ENCODE results near the gene BRD1.

The BRD1 gene

DNA sequence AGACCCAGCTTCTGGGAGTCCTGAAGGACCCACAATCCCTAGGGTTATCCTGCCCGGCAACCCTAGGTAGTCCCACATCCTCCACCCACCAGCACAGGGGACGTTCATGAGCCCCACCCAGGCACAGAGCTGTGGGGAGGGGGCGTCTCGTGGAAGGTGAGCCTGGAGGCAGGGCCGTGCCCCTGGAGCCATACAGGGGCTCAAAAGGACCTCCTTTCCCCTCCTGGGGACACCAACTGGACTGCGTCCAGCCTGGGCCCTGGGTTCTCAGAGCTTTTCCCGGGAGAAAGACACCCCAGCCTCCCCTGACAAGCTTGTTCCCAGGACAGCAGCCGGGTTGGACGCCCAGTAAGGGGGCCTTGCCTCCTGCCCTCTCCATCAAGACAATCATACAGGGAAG lies 78.4 kb downstream of the BRD1 start:
- DNase-seq, result no peak

DNA sequence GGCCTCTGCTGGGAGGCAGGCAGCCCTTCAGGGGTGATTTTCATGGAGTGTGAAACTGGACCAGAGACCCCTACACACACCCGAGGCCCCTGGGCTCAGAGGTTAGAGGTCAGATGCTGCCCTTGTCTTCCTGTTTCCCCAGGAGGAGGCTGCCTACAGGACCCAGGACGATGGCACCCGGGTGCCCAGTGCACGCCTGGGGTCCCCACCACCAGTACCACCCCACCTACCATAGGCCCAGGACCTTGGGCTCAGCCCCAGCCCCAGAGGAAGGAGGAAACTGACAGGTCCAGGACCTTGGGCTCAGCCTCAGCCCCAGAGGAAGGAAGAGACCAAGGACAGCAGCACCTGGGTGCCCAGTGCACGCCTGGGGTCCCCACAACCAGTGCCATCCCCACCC lies 79.2 kb downstream of the BRD1 start:
- no peak for DNase-seq

GRCh38 chr22:49747716-49748115 lies 80.0 kb downstream of the BRD1 start:
- no peak for DNase-seq

DNA sequence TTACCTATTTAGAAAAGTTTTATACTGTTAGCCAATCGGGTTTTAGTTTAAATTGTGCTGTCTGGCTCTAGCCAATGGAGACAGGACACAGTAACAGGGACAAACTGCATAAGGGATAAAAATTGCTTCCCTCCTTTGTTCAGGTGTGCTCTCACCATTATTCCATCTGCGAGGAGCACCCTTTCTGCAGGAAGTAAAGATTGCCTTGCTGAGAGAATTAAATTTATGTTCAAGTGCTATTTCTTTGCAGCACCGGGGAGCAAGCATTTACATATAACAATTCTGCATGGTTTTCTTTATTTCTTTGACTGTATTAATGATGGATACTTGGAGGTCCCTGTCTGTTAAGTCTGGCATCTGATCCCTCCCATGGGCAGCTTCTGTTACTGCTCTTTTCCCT lies 80.5 kb downstream of the BRD1 start:
- DNase-seq, result no peak

GRCh38 chr22:49746065-49746464 lies 81.6 kb downstream of the BRD1 start:
- DNase-seq, result no peak

GRCh38 chr22:49740242-49740641 lies 87.4 kb downstream of the BRD1 start:
- no peak for DNase-seq

- no peak for DNase-seq
Observed at GRCh38 chr22:49739138-49739537, 88.5 kb downstream of the BRD1 start.

DNA sequence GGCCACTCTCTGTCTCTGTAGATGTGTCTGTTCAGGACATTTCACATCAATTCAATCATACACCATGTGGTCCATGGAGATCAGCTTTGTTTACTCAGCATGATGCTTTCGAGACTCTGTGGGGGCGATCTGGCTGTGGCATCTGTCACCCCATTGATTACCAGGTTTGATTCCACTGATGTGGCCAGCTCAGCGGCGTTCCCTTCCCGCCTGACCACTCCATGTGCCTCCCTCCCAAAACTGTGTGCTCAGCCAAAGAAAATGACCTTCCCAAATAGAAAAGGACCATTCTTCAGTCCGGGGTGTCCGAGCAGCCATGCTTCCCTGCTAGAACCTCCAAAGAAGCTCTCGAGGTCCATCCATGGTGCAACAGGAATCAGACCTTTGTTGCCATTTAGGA lies 89.1 kb downstream of the BRD1 start:
- no peak for DNase-seq

DNA sequence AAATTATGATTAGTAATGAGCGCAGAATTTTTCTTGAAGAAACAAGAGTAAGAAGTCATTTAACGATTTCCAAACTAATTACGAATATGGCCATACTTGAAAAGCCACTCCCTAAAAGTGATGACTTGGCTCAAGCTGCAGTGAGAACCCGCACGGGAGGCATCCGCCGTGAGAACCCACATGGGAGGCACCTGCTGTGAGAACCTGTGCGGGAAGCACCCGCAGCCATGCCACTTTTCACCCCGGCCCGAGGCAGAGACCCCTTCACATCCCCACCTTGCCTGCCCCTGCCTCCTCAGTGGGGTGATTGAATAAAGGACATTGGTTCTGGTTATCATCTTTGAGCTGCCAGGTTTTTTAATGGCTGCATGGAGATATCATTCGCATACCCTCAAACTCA lies 89.7 kb downstream of the BRD1 start:
- no peak for DNase-seq

DNA sequence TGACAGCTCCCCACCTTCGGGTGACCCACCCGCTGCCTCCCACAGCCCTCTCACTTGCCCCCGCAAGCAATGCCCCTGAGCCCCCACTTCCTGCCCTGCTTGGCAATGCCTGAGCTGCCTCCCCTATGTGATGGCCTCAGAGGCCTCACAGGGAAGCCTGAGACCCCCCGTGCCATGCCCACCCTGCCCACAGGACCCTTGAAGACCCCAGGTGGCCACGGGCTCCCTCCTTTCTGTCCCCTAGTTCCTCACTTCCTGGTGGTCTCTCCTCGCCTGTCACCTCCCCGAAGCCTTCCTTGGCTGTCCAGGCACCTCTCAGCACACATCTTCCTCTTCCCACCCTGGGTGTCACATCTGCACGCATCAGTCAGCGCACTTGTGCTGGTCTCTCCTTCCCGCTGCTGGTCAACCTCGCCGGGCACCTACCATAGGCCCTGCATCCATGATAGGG lies 90.5 kb downstream of the BRD1 start:
- DNase-seq, result no peak

DNA sequence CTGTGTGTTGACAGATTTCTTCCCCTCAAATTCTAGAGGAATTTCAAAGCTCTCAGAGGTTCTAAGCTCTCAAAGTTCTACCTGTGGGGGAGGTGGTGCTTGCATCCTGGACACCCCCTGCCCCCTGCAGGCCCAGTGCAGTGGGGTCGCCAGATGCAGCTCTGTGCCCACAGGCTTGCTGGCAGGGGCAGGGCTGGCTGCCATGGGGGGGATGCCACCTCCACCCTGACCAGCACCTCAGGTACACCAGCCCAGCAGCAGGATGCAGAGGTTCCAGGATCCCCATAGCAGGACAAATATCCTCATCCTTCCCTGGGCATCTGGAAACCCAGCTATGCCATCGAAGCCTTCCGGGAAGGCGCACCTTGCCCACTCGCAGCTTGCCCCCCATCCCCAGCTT lies 91.1 kb downstream of the BRD1 start:
- DNase-seq, result no peak

DNA sequence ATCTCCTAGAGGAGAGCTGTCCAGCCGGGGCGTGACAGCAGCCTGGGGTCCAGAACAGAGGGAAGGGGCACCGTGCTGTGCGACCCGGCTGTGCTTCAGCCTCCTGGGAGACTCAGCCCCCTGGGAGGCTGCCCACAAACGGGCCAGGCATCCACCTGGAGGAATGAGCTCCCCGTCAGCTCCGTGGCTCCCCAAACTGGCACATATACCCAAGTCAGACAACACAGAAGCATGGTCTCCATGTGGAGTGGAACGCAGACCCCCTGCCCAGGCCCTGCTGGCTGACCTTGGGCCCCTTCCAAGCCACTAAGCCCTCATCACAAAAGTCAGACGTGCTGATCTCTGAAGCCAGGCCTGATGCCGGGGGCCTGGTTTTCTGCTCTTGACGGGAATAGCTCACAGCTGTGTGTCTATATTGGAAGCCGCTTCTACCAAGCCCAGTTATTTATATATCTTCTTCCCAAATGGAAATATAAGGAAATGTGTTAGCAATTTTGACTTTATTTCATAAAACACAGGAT lies 91.7 kb downstream of the BRD1 start:
- no peak for DNase-seq

DNA sequence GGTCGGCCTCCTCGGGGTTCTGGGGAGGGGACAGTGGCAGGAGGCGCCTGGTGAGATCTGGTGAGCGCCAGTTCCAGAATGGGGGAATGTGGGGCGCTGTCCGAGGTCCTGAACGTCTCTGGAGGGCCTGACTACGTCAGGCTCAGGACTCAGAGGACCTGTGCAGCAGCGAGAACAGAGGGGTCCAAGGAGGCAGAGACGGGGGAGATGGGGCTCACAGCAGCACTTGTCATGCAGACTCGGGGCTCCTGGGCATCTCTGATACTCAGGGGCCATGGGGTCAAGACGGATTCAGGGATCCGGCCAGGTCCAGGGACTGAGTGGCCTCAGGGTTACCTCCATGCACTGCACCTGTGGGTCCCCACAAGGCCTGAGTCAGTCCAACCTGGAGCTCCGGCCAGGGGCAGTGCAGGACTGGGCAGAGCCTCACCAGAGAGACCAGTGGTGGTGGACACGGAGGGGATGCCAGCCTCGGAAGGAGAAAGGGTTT lies 92.2 kb downstream of the BRD1 start:
- no peak for DNase-seq

DNA sequence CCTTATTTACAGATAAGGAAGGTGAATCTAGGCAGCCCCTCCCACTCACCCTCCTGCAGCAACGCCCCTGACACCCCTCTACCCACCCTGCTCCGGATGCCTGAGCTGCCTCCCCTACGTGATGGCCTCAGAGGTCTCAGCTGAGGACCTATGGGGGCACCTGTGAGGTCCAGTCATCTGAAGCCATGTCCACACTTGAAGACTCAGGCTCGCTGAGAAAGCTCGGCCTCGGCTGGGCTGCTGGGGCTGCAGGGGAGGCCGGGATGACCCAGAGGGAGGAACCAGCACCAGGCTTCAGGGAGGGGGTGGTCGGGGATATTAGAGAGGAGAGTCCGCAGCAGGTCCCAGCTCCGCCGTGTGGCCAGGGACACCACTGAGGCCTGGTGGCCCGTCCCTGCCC lies 92.8 kb downstream of the BRD1 start:
- DNase-seq, result no peak

DNA sequence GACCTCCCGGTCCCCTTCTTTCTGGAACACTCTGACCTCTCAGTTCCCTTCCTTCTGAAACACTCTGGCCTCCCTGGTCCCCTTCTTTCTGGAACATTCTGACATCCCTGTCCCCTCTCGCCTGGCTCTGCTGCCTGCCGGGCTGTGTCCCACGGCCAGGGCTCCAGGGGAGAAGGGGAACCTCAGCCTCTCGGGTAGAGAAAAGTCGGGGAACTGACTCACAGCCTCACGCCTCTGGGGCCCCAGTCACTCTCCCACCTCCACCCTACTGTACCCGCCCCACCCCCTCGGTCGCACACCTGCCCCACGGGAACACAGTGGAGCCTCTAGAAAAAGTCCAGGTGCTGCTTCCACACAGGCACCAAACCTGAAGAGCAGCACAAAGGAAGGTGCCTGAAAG lies 93.3 kb downstream of the BRD1 start:
- no peak for DNase-seq

- no peak for DNase-seq
Observed at GRCh38 chr22:49733631-49734030, 94.0 kb downstream of the BRD1 start.

DNA sequence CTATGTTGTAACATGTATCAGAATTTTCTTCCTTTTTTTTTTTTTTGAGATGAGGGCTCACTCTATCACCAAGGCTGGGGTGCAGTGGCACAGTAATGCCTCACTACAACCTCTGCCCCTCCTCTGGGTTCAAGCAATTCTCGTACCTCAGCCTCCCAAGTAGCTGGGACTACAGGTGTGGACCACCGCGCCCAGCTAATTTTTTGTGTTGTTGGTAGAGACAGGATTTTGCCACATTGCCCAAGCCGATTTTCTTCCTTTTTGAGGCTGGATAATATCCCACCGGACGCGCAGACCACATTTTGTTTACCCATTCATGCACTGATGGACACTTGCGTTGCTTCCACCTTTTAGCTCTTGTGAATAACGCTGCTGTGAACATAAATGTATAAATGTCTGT lies 97.0 kb downstream of the BRD1 start:
- DNase-seq, result no peak

GRCh38 chr22:49728570-49729271 lies 99.0 kb downstream of the BRD1 start:
- no peak for DNase-seq

DNA sequence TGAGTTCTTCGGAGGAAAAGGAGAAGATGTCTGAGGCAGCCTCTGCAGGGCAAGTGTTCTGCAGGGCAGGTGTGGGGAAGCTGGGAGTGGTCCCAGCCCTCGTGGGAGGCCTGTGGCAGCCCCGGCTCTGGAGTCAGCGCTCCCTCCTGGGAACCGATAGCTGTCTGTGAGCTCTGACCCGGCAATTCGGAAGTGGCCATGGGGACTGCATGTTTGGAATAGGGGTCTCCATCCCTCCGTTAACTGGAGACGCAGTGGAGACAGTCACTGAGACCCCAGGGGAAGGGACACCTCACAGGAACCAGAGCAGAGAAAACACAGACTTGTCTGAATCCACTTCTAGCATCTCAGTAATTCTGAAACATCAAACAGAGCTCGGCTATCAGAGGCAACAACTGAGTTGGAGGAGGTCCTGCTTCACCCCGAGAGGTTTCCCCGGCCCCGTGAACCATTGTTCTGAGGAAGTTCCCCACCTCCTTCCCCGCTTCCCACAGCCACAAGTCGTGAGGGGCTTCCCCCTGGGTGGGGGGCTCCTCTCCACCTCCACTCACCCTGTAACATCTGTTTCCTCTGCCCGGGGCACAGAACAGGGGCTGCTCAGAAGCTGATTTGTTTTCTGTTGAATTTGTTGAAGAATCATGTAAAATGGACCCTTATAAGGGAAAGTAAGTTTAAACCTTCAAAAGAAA lies 99.6 kb downstream of the BRD1 start:
- DNase-seq, result no peak

- DNase-seq, result no peak
Observed at GRCh38 chr22:49727191-49727880, 100.3 kb downstream of the BRD1 start.

GRCh38 chr22:49726701-49727101 lies 101.0 kb downstream of the BRD1 start:
- DNase-seq, result no peak

GRCh38 chr22:49726022-49726681 lies 101.5 kb downstream of the BRD1 start:
- DNase-seq, result no peak

DNA sequence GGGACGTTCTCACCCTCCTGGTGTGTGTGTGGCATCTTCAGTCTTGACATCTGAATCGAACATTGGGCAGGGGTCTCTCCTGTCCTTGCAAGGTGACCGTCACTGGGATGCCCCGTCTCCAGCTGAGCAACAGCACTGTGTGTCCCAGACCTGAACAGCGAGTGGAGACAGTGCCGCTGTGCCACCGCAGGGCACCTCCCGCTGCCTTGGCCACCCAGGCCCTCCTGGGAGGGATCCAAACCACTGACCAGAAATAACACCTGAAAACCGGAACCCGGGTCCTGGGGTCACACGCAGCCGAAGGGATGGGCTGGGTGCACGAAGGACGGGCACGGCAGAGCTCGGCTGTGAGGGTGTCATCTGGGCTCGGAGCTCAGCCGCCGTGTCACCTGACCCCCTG lies 102.2 kb downstream of the BRD1 start:
- no peak for DNase-seq

Data from NCI-H1105 (cell line).